Measurements from ENCODE around the gene GNAO1.

GNAO1 gene

GRCh38 chr16:56206951-56207350 is 15.7 kb downstream of the GNAO1 start:
- CTCF ChIA-PET: no interaction called here

GRCh38 chr16:56207421-56207820 is 16.1 kb downstream of the GNAO1 start:
- CTCF ChIA-PET: no interaction called here
- TF ChIP-seq ZNF132 (tag by site-specific recombination; IDR thresholded peaks at IDR 0.05; ENCODE audit: borderline replicate concordance) (no peak), ZNF416 (tag by site-specific recombination; IDR thresholded peaks at IDR 0.05) (no peak), ZNF692 (tag by site-specific recombination; IDR thresholded peaks at IDR 0.05) (no peak), HOXD13 (CRISPR knock-in tag; IDR thresholded peaks at IDR 0.05; ENCODE audit: borderline replicate concordance) (no peak)
- no peaks in the 10 kb centered on the region for H3K4me1 ChIP-seq (ENCODE audit: control insufficient read depth, insufficient read depth, low read length)
- POLR2A ChIA-PET: no interaction called here
- no peaks in the 10 kb centered on the region for H3K9me3 ChIP-seq (ENCODE audit: control insufficient read depth, insufficient read depth, low read depth, low read length)
- no peaks in the 10 kb centered on the region for H3K36me3 ChIP-seq (ENCODE audit: control insufficient read depth in 2 of 2, insufficient read depth in 1 of 2, low read length in 2 of 2)
- no peak overlapping the region for H3K27ac ChIP-seq (ENCODE audit: extremely low read depth, low read depth, low read length)
- H3K4me3 ChIP-seq (ENCODE audit: low read depth, low read length): no peak overlapping the region

More at GRCh38 chr16:56206951-56207350, 15.7 kb downstream of the GNAO1 start:
- POLR2A ChIA-PET: interaction anchor here (0.6 kb wide), 1 partner anchor 15 kb away, joined by 3 read pairs; no protein-coding TSS in a partner anchor
- no peak overlapping the region for H3K27ac ChIP-seq (ENCODE audit: extremely low read depth, low read depth, low read length)
- no peaks in the 10 kb centered on the region for H3K9me3 ChIP-seq (ENCODE audit: control insufficient read depth, insufficient read depth, low read depth, low read length)
- H3K4me1 ChIP-seq (ENCODE audit: control insufficient read depth, insufficient read depth, low read length): no peaks in the 10 kb centered on the region
- no peaks in the 10 kb centered on the region for H3K36me3 ChIP-seq (ENCODE audit: control insufficient read depth in 2 of 2, insufficient read depth in 1 of 2, low read length in 2 of 2)
- no peak overlapping the region for H3K4me3 ChIP-seq (ENCODE audit: low read depth, low read length)
- no peak for TF ChIP-seq ZNF274 (IDR thresholded peaks at IDR 0.05; ENCODE audit: low read length)
- no peak for TF ChIP-seq ZNF274 (tag by site-specific recombination; IDR thresholded peaks at IDR 0.05; ENCODE audit: borderline replicate concordance)

GRCh38 chr16:56211435-56211981 is 20.2 kb downstream of the GNAO1 start:
- H3K36me3 ChIP-seq (ENCODE audit: control insufficient read depth in 2 of 2, insufficient read depth in 1 of 2, low read length in 2 of 2): no peaks in the 10 kb centered on the region
- H3K27ac ChIP-seq (ENCODE audit: extremely low read depth, low read depth, low read length): no peak overlapping the region
- TF ChIP-seq ZNF600 (tag by site-specific recombination; IDR thresholded peaks at IDR 0.05): no peak
- TF ChIP-seq SCRT2 (tag by site-specific recombination; IDR thresholded peaks at IDR 0.05): peak; percentile 83
- TF ChIP-seq ZNF792 (tag by site-specific recombination; IDR thresholded peaks at IDR 0.05): no peak
- TF ChIP-seq ZIC2 (tag by site-specific recombination; IDR thresholded peaks at IDR 0.05): 0 out of 2 replicates have a peak, but pooled peaks have one; percentile 21
- TF ChIP-seq ZNF529 (tag by site-specific recombination; IDR thresholded peaks at IDR 0.05; ENCODE audit: insufficient replicate concordance): no peak
- no peak for TF ChIP-seq ZNF654 (tag by site-specific recombination; IDR thresholded peaks at IDR 0.05; ENCODE audit: low read depth)
- TF ChIP-seq TCF7L2 (IDR thresholded peaks at IDR 0.05; ENCODE audit: borderline replicate concordance, low read depth, low read length): no peak
- H3K4me3 ChIP-seq (ENCODE audit: low read depth, low read length): no peak overlapping the region
- ChIA-PET POLR2A (no interaction called here), CTCF (no interaction called here)
- H3K9me3 ChIP-seq (ENCODE audit: control insufficient read depth, insufficient read depth, low read depth, low read length): no peaks in the 10 kb centered on the region
- no peaks in the 10 kb centered on the region for H3K4me1 ChIP-seq (ENCODE audit: control insufficient read depth, insufficient read depth, low read length)

GRCh38 chr16:56212144-56212543 is 20.9 kb downstream of the GNAO1 start:
- Histone ChIP-seq H3K36me3 (ENCODE audit: control insufficient read depth in 2 of 2, insufficient read depth in 1 of 2, low read length in 2 of 2) (no peaks in the 10 kb centered on the region), H3K9me3 (ENCODE audit: control insufficient read depth, insufficient read depth, low read depth, low read length) (no peaks in the 10 kb centered on the region), H3K4me1 (ENCODE audit: control insufficient read depth, insufficient read depth, low read length) (no peaks in the 10 kb centered on the region), H3K4me3 (ENCODE audit: low read depth, low read length) (no peak overlapping the region), H3K27ac (ENCODE audit: extremely low read depth, low read depth, low read length) (no peak overlapping the region)
- TF ChIP-seq ZNF610 (tag by site-specific recombination; IDR thresholded peaks at IDR 0.05; ENCODE audit: borderline replicate concordance): no peak
- TF ChIP-seq ZNF473 (tag by site-specific recombination; IDR thresholded peaks at IDR 0.05): no peak
- no peak for TF ChIP-seq ZNF239 (tag by site-specific recombination; IDR thresholded peaks at IDR 0.05)
- TF ChIP-seq ZSCAN5A (tag by site-specific recombination; IDR thresholded peaks at IDR 0.05): no peak
- no peak for TF ChIP-seq GLI4 (tag by site-specific recombination; IDR thresholded peaks at IDR 0.05)
- no peak for TF ChIP-seq ZNF76 (tag by site-specific recombination; IDR thresholded peaks at IDR 0.05; ENCODE audit: borderline replicate concordance, low read depth)
- TF ChIP-seq ZNF221 (tag by site-specific recombination; IDR thresholded peaks at IDR 0.05; ENCODE audit: borderline replicate concordance): no peak
- no peak for TF ChIP-seq ZFP37 (tag by site-specific recombination; IDR thresholded peaks at IDR 0.05)
- TF ChIP-seq ZNF157 (tag by site-specific recombination; IDR thresholded peaks at IDR 0.05): no peak
- ChIA-PET POLR2A (no interaction called here), CTCF (interaction anchor here (0.6 kb wide), 1 partner anchor 382 kb away, joined by 4 read pairs; no protein-coding TSS in a partner anchor)

Data from HEK293 (cell line).